Measurements from ENCODE around the gene PCLAF.

GRCh38 chr15:64379216-64379960 is 1.9 kb downstream of the PCLAF start:
- TF ChIP-seq CTCF (IDR thresholded peaks at IDR 0.05), result no peak
- no peak for TF ChIP-seq POLR2A (IDR thresholded peaks at IDR 0.05)
